Measurements from ENCODE around the gene DPEP3. TPM values are rescaled to one million over a fixed set of nuclear protein-coding genes. Genes with fewer than 3 reads are reported as not detected.

Gene DPEP3
- total and polyA plus RNA-seq, 10 of the 15 experiments (the other 5 are each of a cell fraction or from before 2014, with no cell fraction given): not detected

DNA sequence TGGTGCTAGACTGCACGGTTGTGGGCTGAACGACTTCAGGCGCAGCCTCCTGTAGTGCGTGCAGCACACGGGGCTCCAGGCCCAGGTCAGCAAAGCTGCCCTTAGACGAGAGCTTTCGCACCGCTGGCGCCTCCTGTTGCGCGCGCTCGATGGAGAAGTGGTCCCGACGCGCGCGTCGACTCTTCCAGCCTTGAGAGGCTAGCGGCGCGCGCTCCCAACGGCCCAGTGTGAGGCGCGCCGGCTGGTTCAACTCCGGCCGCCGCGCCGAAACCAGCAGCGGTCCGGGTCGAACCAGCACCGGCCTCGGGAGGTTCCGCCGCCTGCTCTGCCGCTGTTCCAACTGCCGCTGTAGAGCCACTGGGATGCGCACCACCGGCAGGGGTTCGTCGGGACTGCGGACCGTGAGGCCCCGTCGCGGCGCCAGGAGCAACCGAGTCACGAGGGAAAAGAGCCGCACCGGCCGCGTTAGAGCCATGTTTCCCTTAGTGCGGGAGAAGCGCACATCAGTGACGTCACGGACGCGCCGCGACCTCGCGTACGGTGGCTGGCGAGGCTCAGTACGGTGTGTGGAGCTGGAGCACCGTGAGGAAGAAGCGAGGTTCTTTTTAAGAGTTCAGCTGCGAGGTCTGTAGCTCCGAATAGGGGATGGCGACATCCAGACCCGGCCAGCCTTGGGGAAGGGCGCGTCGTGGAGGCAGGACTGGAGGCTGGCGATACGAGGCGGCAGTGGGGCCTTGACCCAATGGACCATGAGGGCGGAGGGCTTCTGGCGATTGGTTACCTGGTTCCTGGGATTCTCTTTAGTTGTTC is 42.6 kb upstream of the DPEP3 start, which contains the start of the genes DDX28 and DUS2 (continued):
- TF ChIP-seq, protein P1, sequence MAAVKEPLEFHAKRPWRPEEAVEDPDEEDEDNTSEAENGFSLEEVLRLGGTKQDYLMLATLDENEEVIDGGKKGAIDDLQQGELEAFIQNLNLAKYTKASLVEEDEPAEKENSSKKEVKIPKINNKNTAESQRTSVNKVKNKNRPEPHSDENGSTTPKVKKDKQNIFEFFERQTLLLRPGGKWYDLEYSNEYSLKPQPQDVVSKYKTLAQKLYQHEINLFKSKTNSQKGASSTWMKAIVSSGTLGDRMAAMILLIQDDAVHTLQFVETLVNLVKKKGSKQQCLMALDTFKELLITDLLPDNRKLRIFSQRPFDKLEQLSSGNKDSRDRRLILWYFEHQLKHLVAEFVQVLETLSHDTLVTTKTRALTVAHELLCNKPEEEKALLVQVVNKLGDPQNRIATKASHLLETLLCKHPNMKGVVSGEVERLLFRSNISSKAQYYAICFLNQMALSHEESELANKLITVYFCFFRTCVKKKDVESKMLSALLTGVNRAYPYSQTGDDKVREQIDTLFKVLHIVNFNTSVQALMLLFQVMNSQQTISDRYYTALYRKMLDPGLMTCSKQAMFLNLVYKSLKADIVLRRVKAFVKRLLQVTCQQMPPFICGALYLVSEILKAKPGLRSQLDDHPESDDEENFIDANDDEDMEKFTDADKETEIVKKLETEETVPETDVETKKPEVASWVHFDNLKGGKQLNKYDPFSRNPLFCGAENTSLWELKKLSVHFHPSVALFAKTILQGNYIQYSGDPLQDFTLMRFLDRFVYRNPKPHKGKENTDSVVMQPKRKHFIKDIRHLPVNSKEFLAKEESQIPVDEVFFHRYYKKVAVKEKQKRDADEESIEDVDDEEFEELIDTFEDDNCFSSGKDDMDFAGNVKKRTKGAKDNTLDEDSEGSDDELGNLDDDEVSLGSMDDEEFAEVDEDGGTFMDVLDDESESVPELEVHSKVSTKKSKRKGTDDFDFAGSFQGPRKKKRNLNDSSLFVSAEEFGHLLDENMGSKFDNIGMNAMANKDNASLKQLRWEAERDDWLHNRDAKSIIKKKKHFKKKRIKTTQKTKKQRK (IDR thresholded peaks at IDR 0.05; ENCODE audit: low read depth, low read length): no peak
- TF ChIP-seq, protein P2, sequence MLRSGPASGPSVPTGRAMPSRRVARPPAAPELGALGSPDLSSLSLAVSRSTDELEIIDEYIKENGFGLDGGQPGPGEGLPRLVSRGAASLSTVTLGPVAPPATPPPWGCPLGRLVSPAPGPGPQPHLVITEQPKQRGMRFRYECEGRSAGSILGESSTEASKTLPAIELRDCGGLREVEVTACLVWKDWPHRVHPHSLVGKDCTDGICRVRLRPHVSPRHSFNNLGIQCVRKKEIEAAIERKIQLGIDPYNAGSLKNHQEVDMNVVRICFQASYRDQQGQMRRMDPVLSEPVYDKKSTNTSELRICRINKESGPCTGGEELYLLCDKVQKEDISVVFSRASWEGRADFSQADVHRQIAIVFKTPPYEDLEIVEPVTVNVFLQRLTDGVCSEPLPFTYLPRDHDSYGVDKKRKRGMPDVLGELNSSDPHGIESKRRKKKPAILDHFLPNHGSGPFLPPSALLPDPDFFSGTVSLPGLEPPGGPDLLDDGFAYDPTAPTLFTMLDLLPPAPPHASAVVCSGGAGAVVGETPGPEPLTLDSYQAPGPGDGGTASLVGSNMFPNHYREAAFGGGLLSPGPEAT (IDR thresholded peaks at IDR 0.05; ENCODE audit: low read depth): peak; percentile 99
- TF ChIP-seq ZSCAN29 (IDR thresholded peaks at IDR 0.05): no peak
- TF ChIP-seq, protein P3, sequence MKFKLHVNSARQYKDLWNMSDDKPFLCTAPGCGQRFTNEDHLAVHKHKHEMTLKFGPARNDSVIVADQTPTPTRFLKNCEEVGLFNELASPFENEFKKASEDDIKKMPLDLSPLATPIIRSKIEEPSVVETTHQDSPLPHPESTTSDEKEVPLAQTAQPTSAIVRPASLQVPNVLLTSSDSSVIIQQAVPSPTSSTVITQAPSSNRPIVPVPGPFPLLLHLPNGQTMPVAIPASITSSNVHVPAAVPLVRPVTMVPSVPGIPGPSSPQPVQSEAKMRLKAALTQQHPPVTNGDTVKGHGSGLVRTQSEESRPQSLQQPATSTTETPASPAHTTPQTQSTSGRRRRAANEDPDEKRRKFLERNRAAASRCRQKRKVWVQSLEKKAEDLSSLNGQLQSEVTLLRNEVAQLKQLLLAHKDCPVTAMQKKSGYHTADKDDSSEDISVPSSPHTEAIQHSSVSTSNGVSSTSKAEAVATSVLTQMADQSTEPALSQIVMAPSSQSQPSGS (IDR thresholded peaks at IDR 0.05; ENCODE audit: low read length): no peak
- TF ChIP-seq LARP7 (IDR thresholded peaks at IDR 0.05): peak; percentile 85; the same call in 1 of the 2 replicates
- TF ChIP-seq ZNF217 (IDR thresholded peaks at IDR 0.05): no peak
- no peak for TF ChIP-seq ESRRA (IDR thresholded peaks at IDR 0.05; ENCODE audit: low read length)
- TF ChIP-seq, protein P4, sequence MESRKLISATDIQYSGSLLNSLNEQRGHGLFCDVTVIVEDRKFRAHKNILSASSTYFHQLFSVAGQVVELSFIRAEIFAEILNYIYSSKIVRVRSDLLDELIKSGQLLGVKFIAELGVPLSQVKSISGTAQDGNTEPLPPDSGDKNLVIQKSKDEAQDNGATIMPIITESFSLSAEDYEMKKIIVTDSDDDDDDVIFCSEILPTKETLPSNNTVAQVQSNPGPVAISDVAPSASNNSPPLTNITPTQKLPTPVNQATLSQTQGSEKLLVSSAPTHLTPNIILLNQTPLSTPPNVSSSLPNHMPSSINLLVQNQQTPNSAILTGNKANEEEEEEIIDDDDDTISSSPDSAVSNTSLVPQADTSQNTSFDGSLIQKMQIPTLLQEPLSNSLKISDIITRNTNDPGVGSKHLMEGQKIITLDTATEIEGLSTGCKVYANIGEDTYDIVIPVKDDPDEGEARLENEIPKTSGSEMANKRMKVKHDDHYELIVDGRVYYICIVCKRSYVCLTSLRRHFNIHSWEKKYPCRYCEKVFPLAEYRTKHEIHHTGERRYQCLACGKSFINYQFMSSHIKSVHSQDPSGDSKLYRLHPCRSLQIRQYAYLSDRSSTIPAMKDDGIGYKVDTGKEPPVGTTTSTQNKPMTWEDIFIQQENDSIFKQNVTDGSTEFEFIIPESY (IDR thresholded peaks at IDR 0.05): 0 out of 2 replicates have a peak, but pooled peaks have one; percentile 6
- no peak for TF ChIP-seq EZH2 (IDR thresholded peaks at IDR 0.05; ENCODE audit: borderline replicate concordance, control insufficient read depth, low read depth, low read length)
- TF ChIP-seq, protein P5, sequence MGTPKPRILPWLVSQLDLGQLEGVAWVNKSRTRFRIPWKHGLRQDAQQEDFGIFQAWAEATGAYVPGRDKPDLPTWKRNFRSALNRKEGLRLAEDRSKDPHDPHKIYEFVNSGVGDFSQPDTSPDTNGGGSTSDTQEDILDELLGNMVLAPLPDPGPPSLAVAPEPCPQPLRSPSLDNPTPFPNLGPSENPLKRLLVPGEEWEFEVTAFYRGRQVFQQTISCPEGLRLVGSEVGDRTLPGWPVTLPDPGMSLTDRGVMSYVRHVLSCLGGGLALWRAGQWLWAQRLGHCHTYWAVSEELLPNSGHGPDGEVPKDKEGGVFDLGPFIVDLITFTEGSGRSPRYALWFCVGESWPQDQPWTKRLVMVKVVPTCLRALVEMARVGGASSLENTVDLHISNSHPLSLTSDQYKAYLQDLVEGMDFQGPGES (IDR thresholded peaks at IDR 0.05): no peak
- peak; percentile 99 for TF ChIP-seq CREB1 (IDR thresholded peaks at IDR 0.05; ENCODE audit: low read depth)
- no peak for TF ChIP-seq EED (IDR thresholded peaks at IDR 0.05; ENCODE audit: low read depth)
- 0 out of 2 replicates have a peak, but pooled peaks have one; percentile 35 for TF ChIP-seq STAT1 (conservative IDR thresholded peaks at IDR 0.05)
- no peak for TF ChIP-seq CHD1 (IDR thresholded peaks at IDR 0.05; ENCODE audit: low read depth, low read length)
- TF ChIP-seq CBFB (IDR thresholded peaks at IDR 0.05; ENCODE audit: low read depth): peak; percentile 88; the same call in 1 of the 2 replicates
- TF ChIP-seq, protein P6, sequence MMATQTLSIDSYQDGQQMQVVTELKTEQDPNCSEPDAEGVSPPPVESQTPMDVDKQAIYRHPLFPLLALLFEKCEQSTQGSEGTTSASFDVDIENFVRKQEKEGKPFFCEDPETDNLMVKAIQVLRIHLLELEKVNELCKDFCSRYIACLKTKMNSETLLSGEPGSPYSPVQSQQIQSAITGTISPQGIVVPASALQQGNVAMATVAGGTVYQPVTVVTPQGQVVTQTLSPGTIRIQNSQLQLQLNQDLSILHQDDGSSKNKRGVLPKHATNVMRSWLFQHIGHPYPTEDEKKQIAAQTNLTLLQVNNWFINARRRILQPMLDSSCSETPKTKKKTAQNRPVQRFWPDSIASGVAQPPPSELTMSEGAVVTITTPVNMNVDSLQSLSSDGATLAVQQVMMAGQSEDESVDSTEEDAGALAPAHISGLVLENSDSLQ (IDR thresholded peaks at IDR 0.05): no peak
- 0 out of 2 replicates have a peak, but pooled peaks have one; percentile 40 for TF ChIP-seq GATAD2B (conservative IDR thresholded peaks at IDR 0.05; ENCODE audit: low read depth)
- TF ChIP-seq ETV6 (conservative IDR thresholded peaks at IDR 0.05 in 1 of 2, IDR thresholded peaks at IDR 0.05 in 1 of 2; ENCODE audit: borderline replicate concordance in 1 of 2, low read depth in 1 of 2): no peak

Data from GM12878 (cell line).